Spleen (tissue), 7 donors: ENCODE results near the gene PAM.

Experiments
- CTCF ChIP-seq, 11 experiments: fragments of 200-600 bp in 7 of 11; fragments of 450-650 bp in 4 of 11; sonication (generic) in 4 of 11; IDR thresholded peaks in 8 of 11; conservative IDR thresholded peaks in 3 of 11; 1 replicate in 7 of 11; 2 replicates in 4 of 11; pipeline versions ENCODE4 v1.4.0 to v1.8.0; 2016 to 2021; ENCODE audit warnings: antibody characterized with exemption in 11 of 11, inconsistent platforms in 4 of 11, mild to moderate bottlenecking in 1 of 11
- POLR2A ChIP-seq, 3 donors: fragments of 450-650 bp; IDR thresholded peaks; one replicate each; pipeline ENCODE4 v1.5.1; 2017; ENCODE audit warnings: antibody characterized with exemption in 3 of 3, mild to moderate bottlenecking in 1 of 3
- POLR2AphosphoS5 ChIP-seq, 3 donors: sonication (generic); formaldehyde crosslinking; IDR thresholded peaks; one replicate each; pipeline ENCODE4 v1.5.1; 2017; ENCODE audit warnings: antibody characterized with exemption in 3 of 3
- donor health status: DM: no; HTN: no; CAD: no; lungs with moderate emphysema.
- donor health status: DM: no; HTN: no; CAD: no.
- donor health status: DM: no; HTN: no; CAD: no.

GRCh38 chr5:102986074-102986473 is 231.0 kb downstream of the PAM start:
- no peak for TF ChIP-seq CTCF (IDR thresholded peaks at IDR 0.05 in 8 of 11, conservative IDR thresholded peaks at IDR 0.05 in 3 of 11)
- TF ChIP-seq POLR2A (IDR thresholded peaks at IDR 0.05): no peak
- TF ChIP-seq POLR2AphosphoS5 (IDR thresholded peaks at IDR 0.05): no peak
